ENCODE data around the gene ANKRD7. TPM values are rescaled to one million over a fixed set of nuclear protein-coding genes. Genes with fewer than 3 reads are reported as not detected.

The ANKRD7 gene
- total and polyA plus RNA-seq, 2 donors (not counting 3 experiments of a cell fraction or from before 2014, with no cell fraction given): 0.82 TPM; not detected in 1

- DNase-seq (ENCODE audit: low read depth, low spot score) (no peak), FAIRE-seq (no peak)
- no peaks in the 10 kb centered on the region for H3K36me3 ChIP-seq (ENCODE audit: control insufficient read depth in 2 of 2, extremely low read depth in 1 of 2, insufficient read depth in 2 of 2, low read length in 2 of 2)
- no TSS peak for BruUV-seq (replicated peaks)
- H3K9me1 ChIP-seq (replicated peaks; ENCODE audit: control insufficient read depth, extremely low read depth, insufficient read depth, low read length): no peaks in the 10 kb centered on the region
- H3K27me3 ChIP-seq (ENCODE audit: control insufficient read depth in 2 of 2, insufficient read depth in 2 of 2, low read length in 2 of 2): no peaks in the 10 kb centered on the region
- POLR2A ChIA-PET: no interaction called here
- no peaks in the 10 kb centered on the region for H3K4me1 ChIP-seq (ENCODE audit: control insufficient read depth, extremely low read depth, insufficient read depth, low read length)
- intact Hi-C loops (cut with micrococcal nuclease) (no loop called here), dilution Hi-C loops (cut with MboI; ENCODE audit: extremely low pct_ligation_motif_present, low sequenced_read_pairs) (no loop called here)
- no peak overlapping the region for H3K4me2 ChIP-seq (ENCODE audit: insufficient read depth, low read length)
- no peaks in the 10 kb centered on the region for H3K79me2 ChIP-seq (ENCODE audit: control insufficient read depth, insufficient read depth, low read length)
- H3K9ac ChIP-seq (replicated peaks; ENCODE audit: extremely low read depth, insufficient read depth, low read length): no peak overlapping the region
- H2AFZ ChIP-seq (ENCODE audit: low read depth, low read length): no peak overlapping the region
- CTCF ChIA-PET: no interaction called here
- H3K4me3 ChIP-seq (replicated peaks in 1 of 3; ENCODE audit: insufficient read depth in 1 of 3, low read depth in 1 of 3, low read length in 3 of 3): no peak overlapping the region
- TF ChIP-seq GATA2 (IDR thresholded peaks at IDR 0.05; ENCODE audit: insufficient read depth, insufficient read length, low read depth, low read length) (no peak), MAX (IDR thresholded peaks at IDR 0.05; ENCODE audit: insufficient read depth, insufficient read length) (no peak), JUN (IDR thresholded peaks at IDR 0.05; ENCODE audit: borderline replicate concordance, insufficient read depth, insufficient read length, low read depth) (no peak), POLR2A (IDR thresholded peaks at IDR 0.05; ENCODE audit: low read depth, low read length) (no peak)
- H3K9me3 ChIP-seq (replicated peaks; ENCODE audit: control insufficient read depth, insufficient read depth, low read length): no peaks in the 10 kb centered on the region
- H3K27ac ChIP-seq (ENCODE audit: insufficient read depth, low read depth, low read length): no peak overlapping the region
- H4K20me1 ChIP-seq (replicated peaks; ENCODE audit: control insufficient read depth, extremely low read depth, insufficient read depth, low read length): no peaks in the 10 kb centered on the region
Measured at GRCh38 chr7:118264836-118265235, 40.3 kb downstream of the ANKRD7 start.

- no peak overlapping the region for H3K4me3 ChIP-seq (replicated peaks in 1 of 3; ENCODE audit: insufficient read depth in 1 of 3, low read depth in 1 of 3, low read length in 3 of 3)
- no peak overlapping the region for H3K9ac ChIP-seq (replicated peaks; ENCODE audit: extremely low read depth, insufficient read depth, low read length)
- ChIA-PET POLR2A (no interaction called here), CTCF (no interaction called here)
- no peak overlapping the region for H3K27ac ChIP-seq (ENCODE audit: insufficient read depth, low read depth, low read length)
- TF ChIP-seq CTCF (IDR thresholded peaks at IDR 0.05; ENCODE audit: extremely low read depth in 1 of 2, insufficient read depth in 1 of 2, low read depth in 1 of 2, low read length in 2 of 2) (no peak), MYC (IDR thresholded peaks at IDR 0.05; ENCODE audit: low read depth, low read length) (no peak), POLR2A (IDR thresholded peaks at IDR 0.05; ENCODE audit: low read depth, low read length) (no peak), GATA2 (IDR thresholded peaks at IDR 0.05; ENCODE audit: insufficient read depth, insufficient read length, low read depth, low read length) (no peak)
- no peaks in the 10 kb centered on the region for H3K27me3 ChIP-seq (ENCODE audit: control insufficient read depth in 2 of 2, insufficient read depth in 2 of 2, low read length in 2 of 2)
- peak overlapping the region; percentile 8 for H3K4me2 ChIP-seq (ENCODE audit: insufficient read depth, low read length)
- intact Hi-C loops (cut with micrococcal nuclease) (no loop called here), dilution Hi-C loops (cut with MboI; ENCODE audit: extremely low pct_ligation_motif_present, low sequenced_read_pairs) (no loop called here)
- no peaks in the 10 kb centered on the region for H3K36me3 ChIP-seq (ENCODE audit: control insufficient read depth in 2 of 2, extremely low read depth in 1 of 2, insufficient read depth in 2 of 2, low read length in 2 of 2)
- FAIRE-seq: no peak
- BruUV-seq (replicated peaks): no TSS peak
- no peaks in the 10 kb centered on the region for H3K9me3 ChIP-seq (replicated peaks; ENCODE audit: control insufficient read depth, insufficient read depth, low read length)
- no peaks in the 10 kb centered on the region for H4K20me1 ChIP-seq (replicated peaks; ENCODE audit: control insufficient read depth, extremely low read depth, insufficient read depth, low read length)
- H3K9me1 ChIP-seq (replicated peaks; ENCODE audit: control insufficient read depth, extremely low read depth, insufficient read depth, low read length): no peaks in the 10 kb centered on the region
- no peaks in the 10 kb centered on the region for H3K4me1 ChIP-seq (ENCODE audit: control insufficient read depth, extremely low read depth, insufficient read depth, low read length)
- DNase-seq (ENCODE audit: low read depth, low spot score): peak; percentile 69
- no peaks in the 10 kb centered on the region for H3K79me2 ChIP-seq (ENCODE audit: control insufficient read depth, insufficient read depth, low read length)
- H2AFZ ChIP-seq (ENCODE audit: low read depth, low read length): peak overlapping the region; percentile 51
Measured at GRCh38 chr7:118280319-118281012, 56.0 kb downstream of the ANKRD7 start.

All from endothelial cell of umbilical vein (primary cell).